ENCODE measurements around the gene KIF1B. TPM values are rescaled to one million over a fixed set of nuclear protein-coding genes. Genes with fewer than 3 reads are reported as not detected.

Gene KIF1B
- total RNA-seq, 1 experiment from 2014 or later: 57.7 TPM

GRCh38 chr1:10319750-10320149 lies 109.4 kb downstream of the KIF1B start:
- Histone ChIP-seq H4K5ac (ENCODE audit: insufficient read length, low read depth, low read length) (no peak overlapping the region), H3K79me2 (ENCODE audit: insufficient read depth, low read length) (no peaks in the 10 kb centered on the region; the same call in 1 of the 2 replicates), H3K56ac (ENCODE audit: insufficient read length, low read depth, low read length) (no peak overlapping the region), H3K4me1 (ENCODE audit: insufficient read depth, low read length) (no peaks in the 10 kb centered on the region), H3K9ac (ENCODE audit: extremely low read depth, insufficient read length, low read length) (no peak overlapping the region), H2AFZ (ENCODE audit: low read length) (no peak overlapping the region), H4K20me1 (ENCODE audit: control insufficient read depth, insufficient read depth, insufficient read length) (no peaks in the 10 kb centered on the region), H3K4ac (ENCODE audit: low read depth, low read length) (no peak overlapping the region), H3K79me1 (ENCODE audit: insufficient read depth, low read depth, low read length, poor library complexity, severe bottlenecking) (no peaks in the 10 kb centered on the region), H2BK15ac (ENCODE audit: low read depth, low read length) (no peak overlapping the region), H3T11ph (ENCODE audit: low read length) (no peak overlapping the region), H3K4me2 (ENCODE audit: insufficient read depth, insufficient read length, low read length) (no peak overlapping the region), H3K18ac (ENCODE audit: insufficient read length, low read depth, low read length) (no peak overlapping the region), H3K14ac (ENCODE audit: insufficient read depth, low read length) (no peak overlapping the region), H4K8ac (replicated peaks; ENCODE audit: insufficient read length, low read depth, low read length) (no peak overlapping the region), H3K27me3 (ENCODE audit: insufficient read depth, low read length) (no peaks in the 10 kb centered on the region), H2BK12ac (ENCODE audit: insufficient read length, low read depth, low read length) (no peak overlapping the region), H2AK5ac (ENCODE audit: insufficient read length, low read length) (no peak overlapping the region), H4K91ac (ENCODE audit: insufficient read length, low read depth, low read length) (no peak overlapping the region), H2BK5ac (ENCODE audit: insufficient read length, low read length) (no peak overlapping the region), H3K9me3 (ENCODE audit: control insufficient read depth, low read depth, low read length) (no peaks in the 10 kb centered on the region), H2BK120ac (ENCODE audit: low read depth, low read length, poor library complexity, severe bottlenecking) (no peak overlapping the region), H2BK20ac (ENCODE audit: low read depth, low read length, poor library complexity, severe bottlenecking) (no peak overlapping the region), H3K27ac (ENCODE audit: insufficient read length, low read depth, low read length) (no peak overlapping the region), H3K23me2 (ENCODE audit: insufficient read length, low read depth, low read length, poor library complexity, severe bottlenecking) (no peaks in the 10 kb centered on the region), H3K23ac (ENCODE audit: insufficient read length, low read depth, low read length) (no peak overlapping the region)
- no peak for DNase-seq
- H3K27ac Mint-ChIP-seq: peak overlapping the region; percentile 45 to 93 (median 69); a peak in 6 of 7 replicates
- H3K4me3 Mint-ChIP-seq: no peak overlapping the region; a peak in 1 of 5 replicates
- H3K9me3 Mint-ChIP-seq: no peaks in the 10 kb centered on the region
- no peak for TF ChIP-seq CTCF (conservative IDR thresholded peaks at IDR 0.05)
- no peaks in the 10 kb centered on the region for H3K27me3 Mint-ChIP-seq (ENCODE audit: low read depth)
- WGBS (ENCODE audit: extremely low coverage, insufficient read length, low lambda C conversion rate): no CpG with 5 or more reads among the region's 1 CpG
- H3K4me1 Mint-ChIP-seq: peaks cover 19 to 23% of the 10 kb centered on the region in 2 experiments
- peaks cover 12 to 24% (median 12%) of the 10 kb centered on the region in 3 experiments; a peak in 6 of 7 replicates for H3K36me3 Mint-ChIP-seq (ENCODE audit: insufficient read depth in 1 of 3, low read depth in 3 of 3)
